IPS-18a (cell line): Measurements from ENCODE around the gene EXOC3L4.

Experiments used
- H3K27ac ChIP-seq: one replicate; pipeline ENCODE4 v1.5.1; 2013; ENCODE audit warnings: low read length
- H3K27me3 ChIP-seq: one replicate; pipeline ENCODE4 v1.6.1; 2013; ENCODE audit warnings: mild to moderate bottlenecking, low read length; ENCODE audit not compliant: control insufficient read depth, insufficient read depth
- H3K36me3 ChIP-seq: one replicate; pipeline ENCODE4 v1.6.1; 2013; ENCODE audit warnings: low read depth, low read length; ENCODE audit not compliant: control insufficient read depth
- H3K4me1 ChIP-seq: one replicate; pipeline ENCODE4 v1.6.1; 2013; ENCODE audit warnings: low read depth, low read length; ENCODE audit not compliant: control insufficient read depth
- H3K4me3 ChIP-seq: one replicate; pipeline ENCODE4 v1.5.1; 2013; ENCODE audit warnings: low read length
- H3K9ac ChIP-seq: one replicate; pipeline ENCODE4 v1.6.1; 2013; ENCODE audit warnings: mild to moderate bottlenecking, low read length, moderate library complexity
- H3K9me3 ChIP-seq: one replicate; pipeline ENCODE4 v1.6.1; 2013; ENCODE audit warnings: low read depth, low read length; ENCODE audit not compliant: control insufficient read depth

EXOC3L4 gene

DNA sequence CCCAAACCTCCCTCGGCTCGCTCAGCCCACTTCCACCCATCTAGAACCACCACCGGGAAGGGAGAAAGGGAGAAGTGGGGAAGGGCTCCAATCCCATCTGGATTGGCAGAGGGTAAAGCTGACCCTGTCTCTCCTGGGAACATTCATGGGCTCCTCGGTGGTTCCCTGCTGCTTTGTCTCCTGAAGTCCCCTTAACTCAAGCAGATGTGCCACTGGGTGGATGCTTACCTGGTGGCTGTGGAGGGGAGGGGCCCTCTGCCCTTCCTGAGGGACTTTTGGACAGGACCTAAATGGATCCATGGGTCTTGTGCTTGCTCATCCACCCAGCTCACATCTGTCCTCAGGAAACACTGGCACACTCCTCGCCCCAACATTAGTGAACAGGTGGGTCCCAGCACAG, 35.0 kb upstream of the EXOC3L4 start:
- Histone ChIP-seq H3K27me3 (no peaks in the 10 kb centered on the region), H3K4me3 (no peak overlapping the region), H3K4me1 (peaks cover 6% of the 10 kb centered on the region), H3K27ac (no peak overlapping the region), H3K9me3 (no peaks in the 10 kb centered on the region), H3K36me3 (no peaks in the 10 kb centered on the region), H3K9ac (no peak overlapping the region)

DNA sequence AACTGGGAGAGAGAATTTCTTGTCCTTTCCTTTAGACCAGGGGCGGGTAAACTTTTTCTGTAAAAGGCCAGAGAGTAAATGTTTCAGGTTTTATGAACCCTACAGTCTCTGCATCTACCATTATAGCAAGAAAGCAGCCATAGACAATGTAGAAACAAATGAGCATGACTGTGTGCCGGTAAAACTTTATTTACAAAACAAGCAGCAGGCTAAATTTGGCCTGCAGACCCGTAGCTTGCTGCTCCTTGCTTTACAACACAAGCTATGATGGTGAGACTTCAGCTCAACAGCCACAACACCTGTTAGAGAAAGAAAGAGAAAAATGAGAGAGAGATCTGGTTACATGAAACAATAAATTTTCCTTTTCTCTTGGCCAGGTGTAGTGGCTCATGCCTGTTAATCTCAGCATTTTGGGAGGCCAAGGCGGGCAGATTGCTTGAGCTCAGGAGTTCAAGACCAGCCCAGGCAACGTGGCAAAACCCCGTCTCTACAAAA, 33.0 kb upstream of the EXOC3L4 start:
- Histone ChIP-seq H3K36me3 (no peaks in the 10 kb centered on the region), H3K9ac (no peak overlapping the region), H3K27ac (no peak overlapping the region), H3K4me1 (no peaks in the 10 kb centered on the region), H3K4me3 (no peak overlapping the region), H3K27me3 (no peaks in the 10 kb centered on the region), H3K9me3 (no peaks in the 10 kb centered on the region)

DNA sequence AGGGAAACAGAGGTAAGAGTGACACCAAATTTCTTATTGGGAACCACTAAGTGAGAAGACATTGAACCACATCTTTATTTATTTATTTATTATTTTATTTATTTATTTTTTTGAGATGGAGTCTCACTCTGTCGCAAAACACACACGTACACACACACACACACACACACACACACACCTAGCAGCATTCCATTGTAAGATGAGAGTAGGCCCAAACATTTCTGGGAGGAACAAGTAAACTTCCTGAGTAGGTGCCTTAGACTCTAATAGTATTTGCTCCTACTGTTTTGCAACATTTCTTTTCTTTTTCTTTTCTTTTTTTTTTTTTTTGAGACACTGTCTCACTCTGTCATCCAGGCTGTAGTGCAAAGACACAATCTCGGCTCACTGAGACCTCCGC, 30.1 kb upstream of the EXOC3L4 start:
- Histone ChIP-seq H3K9ac (no peak overlapping the region), H3K27ac (no peak overlapping the region), H3K36me3 (no peaks in the 10 kb centered on the region), H3K4me1 (no peaks in the 10 kb centered on the region), H3K27me3 (no peaks in the 10 kb centered on the region), H3K9me3 (no peaks in the 10 kb centered on the region), H3K4me3 (no peak overlapping the region)

DNA sequence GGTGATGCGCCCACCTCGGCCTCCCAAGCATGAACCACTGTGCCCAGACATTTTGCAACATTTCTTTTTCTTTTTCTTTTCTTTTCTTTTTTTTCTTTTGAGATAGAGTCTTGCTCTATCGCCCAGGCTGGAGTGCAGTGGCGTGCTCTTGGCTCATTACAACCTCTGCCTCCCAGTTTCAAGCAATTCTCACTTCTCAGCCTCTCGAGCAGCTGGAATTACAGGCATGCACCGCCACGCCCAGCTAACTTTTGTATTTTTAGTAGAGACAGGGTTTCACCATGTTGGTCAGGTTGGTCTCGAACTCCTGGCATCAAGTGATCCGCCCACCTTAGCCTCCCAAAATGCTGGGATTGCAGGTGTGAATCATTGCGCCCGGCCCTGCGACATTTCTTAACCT, 29.5 kb upstream of the EXOC3L4 start:
- H3K4me1 ChIP-seq, result no peaks in the 10 kb centered on the region
- no peak overlapping the region for H3K9ac ChIP-seq
- H3K27ac ChIP-seq, result no peak overlapping the region
- no peaks in the 10 kb centered on the region for H3K9me3 ChIP-seq
- H3K4me3 ChIP-seq, result no peak overlapping the region
- no peaks in the 10 kb centered on the region for H3K36me3 ChIP-seq
- no peaks in the 10 kb centered on the region for H3K27me3 ChIP-seq

DNA sequence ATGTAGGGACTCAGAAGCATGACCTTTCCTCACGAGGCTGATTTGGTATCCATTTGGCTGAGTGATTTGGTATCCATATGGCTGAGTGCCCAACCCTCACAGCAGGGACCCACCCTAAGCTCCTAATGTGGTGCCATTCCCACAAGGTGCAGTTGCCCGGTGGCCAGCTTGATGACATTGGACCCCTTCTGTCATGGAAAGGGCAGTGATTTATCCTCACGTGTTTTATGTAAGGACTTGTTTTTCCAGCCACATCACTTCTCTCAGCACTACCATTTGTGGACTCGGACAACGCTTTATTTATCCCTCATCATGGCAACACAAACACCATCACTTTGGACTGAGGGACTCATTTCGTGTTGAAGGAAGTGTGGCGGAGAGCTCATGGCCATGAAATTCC, 28.7 kb upstream of the EXOC3L4 start:
- H3K27ac ChIP-seq, result no peak overlapping the region
- H3K9ac ChIP-seq, result no peak overlapping the region
- H3K4me1 ChIP-seq, result no peaks in the 10 kb centered on the region

DNA sequence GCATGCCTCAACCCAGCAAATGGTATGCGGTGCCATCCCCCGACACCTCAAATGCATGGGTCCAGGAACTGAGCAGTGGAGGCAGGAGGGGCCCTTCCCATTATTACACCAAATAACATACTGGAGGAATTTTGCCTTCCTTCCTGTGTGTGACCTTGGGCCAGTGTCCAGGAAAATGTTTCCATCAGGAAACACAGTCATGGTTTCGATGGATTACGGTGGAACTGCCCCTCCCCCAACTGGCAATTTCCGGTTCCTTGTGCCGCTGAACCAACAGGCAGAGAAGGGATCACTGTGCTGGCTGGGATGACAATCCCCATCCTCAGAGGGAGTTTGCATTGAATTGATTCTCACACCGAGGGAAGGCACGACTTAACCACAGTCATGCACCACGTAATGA, 28.1 kb upstream of the EXOC3L4 start:
- Histone ChIP-seq H3K9me3 (no peaks in the 10 kb centered on the region), H3K27ac (no peak overlapping the region), H3K27me3 (no peaks in the 10 kb centered on the region), H3K4me1 (no peaks in the 10 kb centered on the region), H3K9ac (no peak overlapping the region), H3K36me3 (no peaks in the 10 kb centered on the region), H3K4me3 (no peak overlapping the region)

More for the DNA sequence above, 28.7 kb upstream of the EXOC3L4 start:
- H3K27me3 ChIP-seq, result no peaks in the 10 kb centered on the region
- no peaks in the 10 kb centered on the region for H3K9me3 ChIP-seq
- no peaks in the 10 kb centered on the region for H3K36me3 ChIP-seq
- H3K4me3 ChIP-seq, result no peak overlapping the region

DNA sequence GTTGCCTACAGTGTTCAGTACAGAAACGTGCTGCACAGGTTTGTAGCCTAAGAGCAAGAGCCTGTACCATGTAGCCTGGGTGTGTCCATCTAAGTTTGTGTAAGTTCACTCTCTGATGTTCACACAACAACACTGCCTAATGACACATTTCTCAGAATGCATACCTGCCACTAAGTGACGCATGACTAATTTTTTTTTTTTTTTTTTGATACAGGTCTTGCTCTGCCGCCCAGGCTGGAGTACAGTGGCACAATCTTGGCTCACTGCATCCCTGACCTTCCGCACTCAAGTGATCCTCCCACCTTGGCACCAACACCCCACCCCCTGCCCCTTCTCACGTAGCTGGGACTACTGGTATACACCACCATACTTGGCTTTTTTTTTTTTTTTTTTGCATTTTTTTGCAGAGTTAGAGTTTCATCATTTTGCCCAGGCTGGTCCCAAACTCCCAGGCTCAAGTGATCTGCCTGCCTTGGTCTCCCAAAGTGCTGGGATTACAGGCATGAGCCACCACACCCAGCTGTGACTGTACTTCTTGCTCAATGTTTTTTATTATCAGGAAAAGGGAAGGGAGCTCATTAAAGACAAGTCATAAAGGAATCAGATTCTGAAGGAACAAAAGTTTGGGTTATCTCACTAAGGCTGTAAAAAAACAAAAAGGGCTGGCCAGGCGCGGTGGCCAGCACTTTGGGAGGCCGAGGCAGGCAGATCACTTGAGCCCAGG, 27.1 kb upstream of the EXOC3L4 start:
- H3K36me3 ChIP-seq, result no peaks in the 10 kb centered on the region
- no peak overlapping the region for H3K9ac ChIP-seq
- no peak overlapping the region for H3K4me3 ChIP-seq
- H3K4me1 ChIP-seq, result no peaks in the 10 kb centered on the region
- no peak overlapping the region for H3K27ac ChIP-seq
- H3K27me3 ChIP-seq, result no peaks in the 10 kb centered on the region
- H3K9me3 ChIP-seq, result no peaks in the 10 kb centered on the region

DNA sequence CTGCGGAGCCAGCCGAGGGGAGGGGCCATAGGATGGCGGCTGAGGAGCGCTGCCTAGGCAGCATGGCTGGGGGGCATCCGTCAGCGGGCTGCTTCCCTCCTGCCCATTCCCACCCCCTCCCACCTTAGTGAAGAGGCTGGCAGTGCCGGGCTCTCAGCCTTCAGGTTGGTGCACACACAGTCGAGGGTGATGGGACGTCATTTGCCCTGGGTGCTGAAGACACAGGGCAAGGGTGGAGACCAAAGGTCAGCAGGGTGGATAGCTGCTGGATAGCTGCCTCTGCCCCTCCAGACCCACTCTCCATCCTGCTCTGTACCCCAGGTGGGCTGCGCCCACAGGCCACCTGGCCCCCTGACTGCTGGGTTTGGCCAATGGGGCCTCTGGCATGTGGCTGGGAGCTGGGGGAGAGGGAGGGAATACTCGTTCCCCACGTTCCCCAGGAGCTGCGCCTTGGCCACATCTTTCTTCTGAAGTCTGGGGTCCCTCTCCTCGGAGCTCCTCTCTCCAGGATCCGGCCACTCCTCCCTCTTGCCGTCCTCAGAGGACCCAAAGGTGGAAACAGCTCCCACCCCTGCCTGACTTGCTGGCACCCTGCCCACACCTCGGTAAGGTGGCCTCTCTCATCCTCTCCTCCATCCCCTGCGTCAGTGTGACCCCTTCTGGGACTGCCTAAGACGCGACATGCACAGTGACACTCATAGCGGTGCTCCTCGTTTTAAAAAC, 26.0 kb upstream of the EXOC3L4 start:
- no peak overlapping the region for H3K27ac ChIP-seq
- no peak overlapping the region for H3K9ac ChIP-seq
- H3K4me1 ChIP-seq, result no peaks in the 10 kb centered on the region
- no peaks in the 10 kb centered on the region for H3K9me3 ChIP-seq
- no peaks in the 10 kb centered on the region for H3K36me3 ChIP-seq
- H3K27me3 ChIP-seq, result no peaks in the 10 kb centered on the region
- H3K4me3 ChIP-seq, result no peak overlapping the region

DNA sequence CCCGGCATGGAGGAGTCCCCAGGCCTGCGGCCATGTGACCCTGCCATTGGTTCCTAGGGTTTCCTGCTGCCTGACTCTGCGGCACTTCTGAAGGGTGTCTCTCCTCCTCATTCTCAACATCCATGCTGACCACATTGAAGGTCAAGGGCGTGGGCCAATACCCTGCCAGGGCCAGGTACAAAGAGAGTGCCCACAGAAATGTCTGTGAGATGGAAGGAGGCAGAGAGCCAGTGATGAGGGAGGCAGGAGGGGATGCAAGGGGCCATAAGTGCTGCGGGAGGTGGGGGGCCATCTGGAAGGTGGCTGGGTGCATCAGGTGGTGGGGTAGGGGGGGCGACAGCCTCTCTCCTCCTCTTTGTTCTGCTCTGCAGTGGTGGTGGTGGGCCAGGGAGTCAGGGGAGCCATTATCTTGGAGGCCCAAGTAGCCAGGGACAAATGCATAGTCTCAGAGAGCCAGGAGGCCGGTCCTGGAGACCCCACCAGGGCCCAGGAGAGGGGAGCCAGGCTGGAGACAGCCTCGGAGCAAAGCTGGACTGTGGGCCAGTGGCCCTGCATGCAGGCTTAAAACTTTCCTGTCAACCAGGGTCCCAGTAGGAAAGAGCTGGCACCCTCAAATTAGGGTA, 24.2 kb upstream of the EXOC3L4 start:
- H3K27ac ChIP-seq, result no peak overlapping the region
- H3K36me3 ChIP-seq, result no peaks in the 10 kb centered on the region
- no peaks in the 10 kb centered on the region for H3K4me1 ChIP-seq
- no peaks in the 10 kb centered on the region for H3K9me3 ChIP-seq
- no peak overlapping the region for H3K4me3 ChIP-seq
- H3K9ac ChIP-seq, result no peak overlapping the region
- peaks cover 8% of the 10 kb centered on the region for H3K27me3 ChIP-seq

DNA sequence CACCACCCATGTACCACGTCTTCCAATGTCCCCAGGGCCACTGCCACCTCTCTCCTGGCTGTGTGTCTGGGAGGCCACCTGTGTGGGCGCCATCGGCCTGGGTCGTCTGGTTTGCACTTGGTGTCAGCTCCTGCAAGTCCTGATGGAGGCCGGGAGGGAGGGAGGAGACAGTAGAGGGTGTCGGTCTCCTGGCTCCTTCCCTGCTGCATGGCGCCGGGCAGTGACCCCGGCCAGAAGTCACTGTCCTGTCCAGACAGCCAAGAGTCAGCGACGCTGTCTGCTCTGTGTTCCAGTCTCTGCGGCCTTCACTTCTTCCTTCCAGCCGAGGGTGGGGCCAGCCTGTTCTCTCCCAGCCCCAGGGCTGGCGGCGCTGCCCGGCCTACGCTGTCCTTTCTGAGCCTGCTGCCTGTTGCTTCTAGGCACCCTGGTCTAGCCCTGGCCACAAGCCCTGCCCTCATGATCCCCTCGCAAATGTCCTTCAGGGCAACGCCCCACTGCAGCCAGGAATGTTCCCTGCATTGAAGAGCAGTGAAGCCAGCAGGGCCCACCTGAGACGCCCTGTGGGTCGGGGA, 23.5 kb upstream of the EXOC3L4 start:
- no peak overlapping the region for H3K27ac ChIP-seq
- no peak overlapping the region for H3K9ac ChIP-seq
- no peak overlapping the region for H3K4me3 ChIP-seq
- H3K27me3 ChIP-seq, result peaks cover 8% of the 10 kb centered on the region
- H3K36me3 ChIP-seq, result no peaks in the 10 kb centered on the region
- H3K4me1 ChIP-seq, result no peaks in the 10 kb centered on the region
- no peaks in the 10 kb centered on the region for H3K9me3 ChIP-seq

DNA sequence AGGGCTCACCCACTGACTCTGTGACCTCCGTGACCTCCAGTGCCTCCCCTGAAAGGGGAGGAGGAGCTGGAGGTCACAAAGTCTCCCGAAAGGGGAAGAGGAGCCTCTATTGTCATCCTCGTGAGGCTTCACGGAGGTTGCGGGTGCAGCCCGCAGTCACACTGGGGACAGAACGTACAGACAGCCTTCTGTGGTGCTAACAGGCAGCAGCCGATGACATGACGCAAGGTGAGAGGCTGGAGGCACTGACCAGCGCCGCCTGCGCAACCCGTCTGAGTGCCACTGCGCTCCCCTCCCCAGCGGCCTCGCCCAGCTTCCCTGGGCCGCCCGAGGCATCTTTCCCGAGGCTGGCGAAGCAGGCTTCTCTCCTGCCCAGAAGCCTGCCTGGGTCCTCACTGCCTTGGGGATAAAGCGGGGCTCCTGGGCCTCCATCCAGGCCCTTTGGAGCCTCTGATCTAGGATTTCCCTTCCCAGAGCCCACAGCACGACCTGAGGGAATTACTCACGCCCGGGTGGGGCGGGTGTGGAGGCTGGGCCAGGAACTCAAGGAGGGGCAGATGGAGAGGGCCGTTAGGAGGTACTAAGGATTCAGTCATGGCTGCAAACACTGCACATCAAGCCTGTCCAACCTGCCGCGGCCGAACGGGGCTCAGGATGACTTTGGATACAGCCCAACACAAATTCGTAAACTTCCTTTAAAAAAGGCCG, 22.8 kb upstream of the EXOC3L4 start:
- Histone ChIP-seq H3K9me3 (no peaks in the 10 kb centered on the region), H3K27me3 (peaks cover 8% of the 10 kb centered on the region), H3K4me1 (no peaks in the 10 kb centered on the region), H3K4me3 (no peak overlapping the region), H3K36me3 (no peaks in the 10 kb centered on the region), H3K27ac (no peak overlapping the region), H3K9ac (no peak overlapping the region)
